ENCODE results near the gene MKX.
A peak's percentile ranks its signal among the peaks of the same experiment; 100 is the strongest.

The MKX gene

GRCh38 chr10:27663621-27664020 is 82.0 kb downstream of the MKX start:
- no peak overlapping the region for H3K27ac ChIP-seq
- no peak for DNase-seq (ENCODE audit: low spot score)
- POLR2A ChIA-PET (ENCODE audit: low non-redundant PET): no interaction called here
- CTCF ChIA-PET: no interaction called here
- TF ChIP-seq CTCF (conservative IDR thresholded peaks at IDR 0.05; ENCODE audit: low read depth): no peak

GRCh38 chr10:27661514-27662286 is 83.9 kb downstream of the MKX start:
- DNase-seq (ENCODE audit: low spot score): no peak
- CTCF ChIA-PET: interaction anchor here (0.6 kb wide), 1 partner anchor 39 kb away, joined by 3 read pairs; no protein-coding TSS in a partner anchor
- TF ChIP-seq CTCF (conservative IDR thresholded peaks at IDR 0.05; ENCODE audit: low read depth): no peak
- no peak overlapping the region for H3K27ac ChIP-seq
- POLR2A ChIA-PET (ENCODE audit: low non-redundant PET): no interaction called here

DNA sequence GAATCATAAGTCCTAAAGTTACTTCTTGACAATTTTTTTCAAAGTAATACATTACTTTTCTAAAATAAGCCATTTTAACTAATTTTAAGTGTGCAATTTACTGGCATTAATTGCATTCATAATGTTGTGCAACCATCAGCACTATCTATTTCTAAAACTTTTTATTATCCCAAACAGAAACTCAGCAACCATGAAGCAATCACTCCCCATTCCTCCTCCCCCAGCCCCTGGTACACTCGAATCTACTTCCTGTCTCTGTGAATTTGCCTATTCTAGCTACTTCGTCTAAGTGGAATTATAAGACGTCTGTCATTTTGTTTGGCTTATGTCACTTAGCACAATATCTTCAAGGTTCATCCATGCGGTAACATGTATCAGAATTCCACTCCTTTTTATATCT is 84.9 kb downstream of the MKX start:
- ChIA-PET POLR2A (ENCODE audit: low non-redundant PET) (no interaction called here), CTCF (no interaction called here)
- no peak for DNase-seq (ENCODE audit: low spot score)
- no peak overlapping the region for H3K27ac ChIP-seq
- no peak for TF ChIP-seq CTCF (conservative IDR thresholded peaks at IDR 0.05; ENCODE audit: low read depth)

DNA sequence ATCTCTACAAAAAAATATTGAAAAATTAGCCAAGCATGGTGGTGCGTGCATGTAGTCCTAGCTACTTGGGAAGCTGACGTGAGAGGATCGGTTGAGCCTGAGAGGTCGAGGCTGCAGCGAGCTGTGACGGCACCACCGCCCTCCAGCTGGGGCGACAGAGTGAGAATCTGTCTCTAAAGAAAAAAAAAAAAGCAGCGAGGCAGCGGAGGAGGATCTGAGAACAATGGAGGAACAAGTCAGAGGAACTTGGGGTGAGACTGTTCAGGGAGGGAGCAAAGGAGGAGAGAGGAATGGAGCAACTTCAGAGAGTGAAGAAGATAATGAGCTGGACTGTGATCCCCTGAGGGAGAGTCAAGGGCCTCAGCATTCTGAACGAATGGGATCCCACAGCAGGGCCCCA is 85.4 kb downstream of the MKX start:
- no peak overlapping the region for H3K27ac ChIP-seq
- no peak for DNase-seq (ENCODE audit: low spot score)
- POLR2A ChIA-PET (ENCODE audit: low non-redundant PET): interaction anchor here (0.6 kb wide), 1 partner anchor 20 kb away, joined by 3 read pairs; no protein-coding TSS in a partner anchor
- CTCF ChIA-PET: no interaction called here
- TF ChIP-seq CTCF (conservative IDR thresholded peaks at IDR 0.05; ENCODE audit: low read depth): no peak

DNA sequence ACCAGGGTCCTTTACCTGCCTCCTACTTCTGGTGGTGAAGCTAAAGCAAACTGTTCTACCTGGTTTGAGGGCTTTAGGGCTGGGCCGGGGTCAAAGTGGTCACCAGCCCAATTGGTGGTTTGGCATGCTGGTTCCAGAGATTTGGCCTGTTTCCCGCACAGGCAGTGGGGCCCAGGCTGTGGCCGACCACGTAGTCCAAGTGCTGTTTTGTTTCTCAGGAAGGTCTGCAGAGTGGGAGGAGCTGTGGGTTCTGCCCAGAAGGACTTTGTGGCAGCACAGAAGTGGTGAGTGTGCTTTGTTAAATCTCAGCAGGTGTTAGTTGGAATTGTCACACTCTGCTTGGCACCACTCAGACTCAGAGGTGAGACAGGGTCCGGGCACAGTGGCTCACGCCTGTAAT is 85.8 kb downstream of the MKX start:
- DNase-seq (ENCODE audit: low spot score): no peak
- no peak for TF ChIP-seq CTCF (conservative IDR thresholded peaks at IDR 0.05; ENCODE audit: low read depth)
- POLR2A ChIA-PET (ENCODE audit: low non-redundant PET): interaction anchor here (0.6 kb wide), 1 partner anchor 20 kb away, joined by 3 read pairs; no protein-coding TSS in a partner anchor
- CTCF ChIA-PET: no interaction called here
- H3K27ac ChIP-seq: no peak overlapping the region

GRCh38 chr10:27658788-27659187 is 86.8 kb downstream of the MKX start:
- POLR2A ChIA-PET (ENCODE audit: low non-redundant PET): no interaction called here
- no peak overlapping the region for H3K27ac ChIP-seq
- peak; percentile 36 for DNase-seq (ENCODE audit: low spot score)
- no peak for TF ChIP-seq CTCF (conservative IDR thresholded peaks at IDR 0.05; ENCODE audit: low read depth)
- CTCF ChIA-PET: interaction anchor here (0.7 kb wide), 1 partner anchor 33 kb away, joined by 4 read pairs; no protein-coding TSS in a partner anchor

Measured in RWPE1 (cell line).